ENCODE measurements around the gene PDE1C.
A peak's percentile ranks its signal among the peaks of the same experiment; 100 is the strongest.

Gene PDE1C

DNA sequence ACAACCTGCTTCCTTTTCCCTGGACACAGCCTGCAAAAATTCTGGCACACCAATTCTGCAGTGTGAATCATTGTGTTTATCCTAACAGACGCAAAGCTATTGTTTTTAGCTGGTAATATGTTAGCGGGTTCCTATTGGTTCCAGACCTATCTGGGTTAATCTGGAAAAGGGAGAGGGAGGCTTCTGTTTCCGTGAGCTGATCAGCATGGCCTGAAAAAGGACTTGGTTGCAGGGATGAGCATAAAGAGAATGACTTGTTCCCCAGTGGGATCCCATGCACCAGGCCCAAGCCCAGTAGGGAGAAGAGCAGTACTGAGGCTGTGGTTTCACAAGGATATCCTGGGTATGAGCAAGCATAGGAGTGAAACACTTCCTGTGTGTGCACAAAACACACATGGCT is 78.4 kb downstream of the PDE1C start:
- DNase-seq (ENCODE audit: low read depth) = peak; percentile 38

DNA sequence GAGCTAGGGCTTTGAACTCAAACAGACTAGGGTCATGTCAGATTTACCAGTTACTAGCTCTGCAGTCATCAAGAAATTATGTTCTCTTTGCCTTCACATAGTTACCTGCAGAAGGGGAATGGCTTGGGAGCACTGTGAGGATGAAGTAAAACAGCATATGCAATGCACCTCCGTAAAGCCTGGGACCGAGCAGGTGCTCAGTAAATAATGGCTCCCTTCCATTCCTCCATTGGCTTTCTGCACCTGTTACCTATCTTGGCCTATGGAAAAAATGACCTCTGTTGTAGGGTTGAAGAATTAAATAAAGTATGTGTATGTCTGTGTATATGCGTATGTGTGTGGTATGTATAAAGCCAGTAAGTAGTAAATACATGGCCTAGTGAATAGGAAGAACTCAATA is 78.8 kb downstream of the PDE1C start:
- DNase-seq (ENCODE audit: low read depth) = no peak

DNA sequence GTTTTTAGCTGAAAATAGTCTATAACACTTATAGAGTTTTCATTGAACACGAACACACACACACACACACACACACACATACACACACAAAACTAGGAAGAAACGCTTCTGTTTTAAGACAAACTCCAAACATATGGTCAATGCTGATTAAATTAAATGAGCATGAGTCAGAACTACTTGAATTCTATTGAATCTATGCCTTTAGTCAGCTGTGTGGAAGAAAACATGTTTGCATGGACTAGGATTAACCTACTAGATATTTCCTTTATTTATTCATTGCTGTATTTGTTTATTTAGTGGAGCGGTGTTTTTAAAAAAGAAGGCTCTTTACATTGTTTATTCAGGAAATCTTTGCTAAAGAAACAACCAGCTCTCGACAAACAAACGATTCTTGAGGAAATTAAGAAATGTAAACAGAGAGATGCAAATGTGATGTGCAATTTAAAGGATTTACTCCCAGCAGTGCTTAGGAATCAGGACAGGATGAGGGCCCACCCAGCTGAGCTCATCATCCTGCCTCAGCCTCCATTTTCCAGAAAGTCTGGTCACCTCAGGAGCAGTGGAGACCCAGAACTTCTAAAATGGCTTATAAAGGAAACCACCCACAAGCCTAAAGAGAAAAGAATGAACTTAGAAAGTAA is 83.2 kb downstream of the PDE1C start:
- DNase-seq (ENCODE audit: low read depth) = no peak

DNA sequence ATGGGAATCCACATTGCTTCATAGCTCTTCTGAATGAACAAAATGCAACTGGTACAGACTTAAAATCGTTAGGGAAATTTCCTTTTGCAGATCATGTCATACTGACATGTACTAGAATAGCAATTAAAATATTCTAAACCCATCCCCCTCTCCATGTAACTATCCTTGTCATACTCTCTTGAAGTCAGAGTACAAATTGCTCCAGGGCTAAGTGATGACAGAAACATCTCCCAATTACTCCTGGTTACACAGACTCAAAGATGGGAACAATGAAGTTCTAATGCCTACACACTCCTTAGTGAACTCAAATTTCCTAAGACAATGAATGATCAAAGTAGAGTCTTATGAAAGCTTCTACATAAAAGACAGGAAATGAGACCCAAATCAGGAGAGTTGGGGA is 87.2 kb downstream of the PDE1C start:
- no peak for DNase-seq (ENCODE audit: low read depth)

DNA sequence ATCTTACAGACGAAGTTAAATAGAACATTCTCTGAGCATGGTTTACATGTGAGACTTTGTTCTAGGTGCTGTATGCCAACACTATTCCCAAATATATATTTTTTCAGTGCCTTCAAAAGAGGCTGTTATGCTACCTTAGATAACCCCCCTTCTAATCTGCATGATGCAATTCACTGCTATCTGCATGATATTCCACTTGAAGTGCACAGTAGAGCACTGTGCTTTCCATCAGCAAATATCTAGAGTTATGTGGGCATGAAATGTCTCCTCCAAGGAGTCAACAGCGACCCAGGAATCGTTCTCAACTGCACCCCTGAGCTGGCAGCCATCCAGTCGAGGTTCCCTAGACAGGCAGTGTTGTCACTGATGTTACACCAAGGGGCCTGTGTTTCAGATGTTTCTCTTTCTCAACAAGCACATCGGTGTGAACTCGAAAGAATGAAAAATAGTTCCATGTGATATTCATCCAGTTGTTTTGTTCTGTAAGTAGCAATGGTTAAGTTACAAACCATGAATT is 88.3 kb downstream of the PDE1C start:
- no peak for DNase-seq (ENCODE audit: low read depth)

DNA sequence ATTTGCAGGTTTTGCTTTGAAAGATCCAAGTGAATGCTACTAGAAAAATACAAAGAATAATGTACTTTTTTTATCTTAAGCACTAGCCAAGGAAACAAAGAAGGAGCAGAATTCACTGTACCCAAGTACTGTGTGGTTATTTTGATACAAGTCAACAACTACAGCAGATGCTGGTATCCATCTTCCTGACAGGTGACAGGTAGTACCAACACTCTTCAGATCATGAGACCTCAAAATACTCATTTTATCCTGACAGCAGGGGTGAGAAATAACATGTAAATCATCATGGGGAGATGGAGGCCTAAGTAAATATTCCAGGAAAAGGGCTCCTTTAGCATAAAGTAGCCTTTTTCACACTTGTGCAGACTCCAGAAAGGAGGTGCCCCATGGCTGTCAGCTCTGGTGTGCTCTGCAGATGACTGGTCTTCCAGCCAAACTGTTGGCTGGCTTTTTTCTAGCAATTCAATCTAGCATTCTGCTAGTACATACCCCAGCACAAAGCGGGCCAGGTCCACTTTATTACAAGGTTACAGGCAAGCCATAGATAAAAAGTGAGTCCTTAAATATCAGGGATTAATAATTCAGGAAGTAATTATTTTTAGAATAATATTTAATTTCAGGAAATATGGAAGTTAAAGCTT is 90.4 kb downstream of the PDE1C start:
- no peak for DNase-seq (ENCODE audit: low read depth)

DNA sequence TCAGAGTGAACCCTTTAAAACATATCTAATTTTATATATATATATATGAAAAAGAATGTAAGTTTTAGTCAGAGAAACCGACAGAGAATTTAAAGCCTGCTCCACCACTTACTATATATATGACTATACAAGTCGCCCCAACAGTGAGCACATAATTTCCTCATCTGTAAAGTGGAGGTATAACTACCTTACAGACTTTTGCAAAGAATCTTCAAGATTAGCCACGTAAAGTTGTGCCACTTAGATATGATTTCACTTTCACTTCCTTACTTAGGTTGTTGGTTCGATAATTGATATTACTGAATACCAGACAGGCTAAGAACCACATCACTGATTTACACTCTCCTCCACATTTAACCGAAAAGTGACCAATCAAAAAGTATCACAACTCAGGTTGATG is 94.7 kb downstream of the PDE1C start:
- DNase-seq (ENCODE audit: low read depth) = no peak

DNA sequence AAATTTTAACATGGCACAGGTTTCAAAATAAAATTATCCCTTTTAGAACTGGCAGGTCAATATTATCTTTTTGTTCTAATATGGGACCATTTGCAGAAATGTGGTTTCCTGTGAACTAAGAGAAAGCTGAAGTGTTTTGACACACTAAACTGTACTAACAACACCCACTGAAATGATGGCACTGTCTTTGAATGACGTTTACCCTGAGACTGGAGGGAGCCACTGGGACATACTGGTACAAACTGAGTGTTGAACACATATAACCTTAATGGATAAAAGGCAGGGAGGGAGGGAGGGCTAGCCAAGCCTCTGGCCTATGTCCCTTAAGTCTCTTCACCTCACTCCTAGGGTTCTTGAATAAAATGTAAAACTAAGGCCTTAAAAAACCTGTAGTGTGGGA is 95.9 kb downstream of the PDE1C start:
- no peak for DNase-seq (ENCODE audit: low read depth)

DNA sequence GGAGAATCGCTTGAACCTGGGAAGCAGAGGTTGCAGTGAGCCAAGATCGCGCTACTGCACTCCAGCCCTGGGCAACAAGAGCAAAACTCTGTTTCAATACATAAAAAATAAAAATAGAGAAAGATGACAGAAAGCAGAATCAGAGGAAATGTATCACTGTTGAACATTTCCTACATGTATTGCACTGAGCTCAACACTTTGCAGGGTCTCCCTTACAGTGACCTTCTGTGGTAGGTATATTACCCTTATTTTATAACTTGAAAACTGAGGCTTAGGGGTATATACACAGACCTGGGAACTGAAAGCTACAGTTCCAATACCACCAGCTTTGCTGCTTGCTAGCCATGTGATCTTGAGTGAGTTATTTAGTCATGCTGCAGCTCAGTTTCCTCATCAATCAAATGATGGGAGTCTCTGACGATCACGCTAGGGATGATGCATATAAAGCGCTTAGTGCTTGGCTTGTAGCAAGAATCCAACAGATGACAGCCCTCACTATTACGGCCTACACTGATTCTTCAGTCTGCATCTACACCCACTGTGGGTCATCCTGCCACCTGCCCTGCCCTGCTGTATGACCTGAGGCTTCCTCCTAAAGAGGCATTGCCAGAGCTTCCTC is 99.0 kb downstream of the PDE1C start:
- no peak for DNase-seq (ENCODE audit: low read depth)

DNA sequence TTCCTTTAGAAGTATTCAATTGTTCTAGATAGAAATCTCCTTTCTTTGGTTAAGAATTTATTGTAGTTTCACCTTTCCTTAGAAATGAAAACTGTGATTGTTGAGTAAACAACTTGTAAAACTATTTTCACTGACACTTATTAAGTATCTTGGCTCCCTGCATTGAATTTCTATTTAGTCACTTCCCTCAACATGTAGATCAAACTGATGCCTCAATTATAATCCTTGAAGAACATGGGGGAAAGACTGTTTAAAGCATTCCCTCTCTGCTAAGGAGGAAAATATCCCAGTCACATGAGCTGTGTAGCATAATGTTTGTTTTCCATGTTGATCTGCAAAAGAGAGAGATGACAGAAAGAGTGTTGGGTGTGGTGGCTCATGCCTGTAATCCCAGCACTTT is 99.7 kb downstream of the PDE1C start:
- DNase-seq (ENCODE audit: low read depth) = no peak

DNA sequence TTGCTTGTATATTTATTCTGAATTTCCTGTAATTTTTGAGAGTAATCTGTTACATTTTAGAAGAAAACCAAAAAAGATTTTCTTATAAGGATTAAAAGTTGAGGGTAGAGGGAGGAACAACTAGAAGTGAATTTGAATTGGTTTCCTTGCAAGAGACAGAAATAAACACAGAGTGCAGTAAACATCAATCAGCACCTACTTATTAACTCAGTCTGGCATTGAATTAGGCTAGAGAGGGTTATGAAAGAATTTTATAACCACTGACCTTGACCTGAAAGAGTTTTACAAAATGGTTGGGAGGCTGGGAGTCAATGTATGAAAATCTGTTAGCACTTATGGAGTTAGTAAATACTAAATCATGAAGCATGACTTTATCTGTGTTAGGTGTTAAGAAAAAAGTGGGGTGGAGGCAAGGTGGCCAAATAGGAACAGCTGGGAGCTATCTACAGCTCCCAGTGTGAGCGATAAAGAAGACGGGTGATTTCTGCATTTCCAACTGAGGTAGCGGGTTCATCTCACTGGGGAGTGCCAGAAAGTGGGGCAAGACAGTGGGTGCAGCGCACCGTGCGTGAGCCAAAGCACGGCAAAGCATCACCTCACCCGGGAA is 106.5 kb downstream of the PDE1C start:
- DNase-seq (ENCODE audit: low read depth) = no peak

DNA sequence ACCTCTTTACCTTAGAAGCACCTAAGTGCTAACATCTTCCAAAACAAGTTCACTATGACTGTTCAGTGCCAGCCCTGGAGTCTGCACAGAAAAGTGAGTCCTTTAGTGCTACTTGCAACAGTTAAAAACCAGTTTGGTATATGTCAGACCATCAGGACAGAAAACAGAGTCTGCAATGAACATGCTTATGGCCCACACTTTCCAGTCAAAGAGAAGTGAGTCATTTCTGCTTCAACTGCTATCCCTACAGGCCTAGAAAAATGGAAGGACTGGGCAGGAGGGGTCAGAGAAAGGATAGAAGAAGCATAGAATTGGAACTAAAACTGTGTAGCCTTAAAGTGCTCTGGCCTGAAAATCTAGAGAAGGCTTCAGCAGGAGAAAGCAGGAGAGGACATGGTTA is 108.0 kb downstream of the PDE1C start:
- DNase-seq (ENCODE audit: low read depth) = no peak

DNA sequence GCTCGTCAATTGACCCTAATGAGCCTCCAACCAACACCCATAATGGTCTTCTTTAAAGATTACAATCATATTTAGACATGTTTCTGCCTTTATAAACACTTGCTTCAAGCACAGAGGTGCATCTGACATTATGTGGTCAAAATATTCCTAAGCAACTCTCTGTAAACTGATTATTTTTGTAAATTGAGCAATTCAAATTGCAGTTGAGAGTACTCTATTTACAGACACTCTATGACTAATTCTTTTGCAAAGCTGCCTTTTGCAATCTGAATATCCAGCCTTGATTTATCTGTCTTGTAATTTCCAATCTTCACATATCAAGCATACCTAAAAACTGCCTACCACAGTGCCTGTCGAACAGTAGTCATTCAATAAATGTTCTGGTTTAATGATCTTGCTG is 112.0 kb downstream of the PDE1C start:
- peak; percentile 41 for DNase-seq (ENCODE audit: low read depth)

DNA sequence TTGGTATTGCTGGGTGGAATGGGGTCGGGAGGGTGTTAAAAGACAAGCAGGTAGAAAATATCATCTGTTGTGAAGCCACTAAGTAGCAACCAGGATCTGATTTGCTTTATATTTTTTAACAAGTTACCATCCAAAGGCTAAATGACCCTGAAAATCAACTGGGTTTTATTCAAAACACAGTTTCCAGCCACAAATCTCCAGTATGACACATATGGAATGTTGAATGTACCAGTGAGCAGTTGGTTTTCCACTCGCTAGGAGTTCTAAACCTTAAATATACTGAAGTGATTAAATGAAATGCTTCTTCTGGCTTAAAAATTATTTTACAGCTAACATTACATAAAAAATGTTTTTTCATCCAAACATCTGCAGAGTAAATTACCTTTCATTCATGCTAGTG is 112.5 kb downstream of the PDE1C start:
- no peak for DNase-seq (ENCODE audit: low read depth)

DNA sequence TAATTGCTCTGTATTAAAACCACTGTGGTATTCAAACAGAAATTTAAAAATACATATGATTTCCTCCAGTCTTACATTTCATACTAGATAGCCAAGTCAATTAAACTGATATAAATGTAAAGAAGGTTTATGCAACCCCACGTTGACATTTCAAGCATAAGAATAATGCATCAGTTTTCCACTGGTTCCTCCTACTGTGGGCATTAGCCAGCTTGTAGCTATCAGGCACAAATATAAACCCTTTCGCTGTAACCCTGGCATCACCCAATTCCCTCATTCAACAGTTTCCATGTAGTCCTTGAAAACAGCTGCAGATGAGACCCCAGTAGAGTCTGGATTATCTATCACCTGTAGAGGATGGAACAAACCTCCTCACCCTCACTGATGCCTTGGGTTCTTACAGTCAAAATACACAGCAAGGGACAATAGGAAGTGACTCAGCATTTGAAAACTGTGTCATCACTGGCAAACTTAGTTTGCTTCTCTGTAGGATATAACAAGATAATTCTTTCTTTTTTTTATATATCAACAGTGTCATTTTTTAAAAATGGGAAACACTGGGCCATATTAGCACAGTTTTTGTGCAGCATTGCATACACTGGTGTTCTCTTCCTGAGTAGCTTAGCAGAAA is 113.0 kb downstream of the PDE1C start:
- no peak for DNase-seq (ENCODE audit: low read depth)

DNA sequence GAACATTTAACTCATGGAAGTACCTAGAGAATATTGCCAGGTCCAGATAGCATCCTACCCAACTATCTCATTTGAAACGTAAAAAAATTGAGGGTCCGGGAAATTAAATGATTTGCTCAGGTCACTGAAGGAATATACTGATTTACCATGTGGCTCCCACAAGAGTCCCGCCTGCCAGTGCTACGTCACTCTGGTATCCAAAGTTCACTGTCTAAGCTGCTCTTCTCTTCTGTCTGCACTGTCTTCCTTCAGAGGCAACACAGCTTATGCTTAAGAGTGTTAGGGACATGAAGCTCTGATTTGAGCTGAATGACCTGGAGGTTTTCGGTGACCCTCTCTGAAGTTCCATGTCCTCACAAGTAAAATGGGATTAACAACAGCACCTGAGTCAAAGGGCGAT is 114.6 kb downstream of the PDE1C start:
- DNase-seq (ENCODE audit: low read depth) = no peak

DNA sequence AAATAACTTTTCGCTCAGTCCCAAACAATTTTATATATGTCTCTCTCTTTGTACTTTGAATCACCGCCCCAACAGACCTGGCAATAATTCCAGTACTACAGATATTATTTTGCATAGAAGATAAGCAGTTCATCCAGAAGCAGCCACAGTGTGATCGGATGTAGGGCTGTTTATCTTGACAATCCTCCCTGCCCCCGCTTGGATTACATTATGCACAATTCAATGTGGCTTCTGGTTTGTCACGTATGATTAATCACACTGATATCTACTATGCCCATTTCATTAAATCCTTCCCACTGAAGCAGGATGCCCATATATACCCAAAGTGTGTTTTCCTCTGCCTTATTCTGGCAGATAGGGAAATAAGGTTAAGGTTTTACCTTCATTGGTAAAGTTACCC is 115.2 kb downstream of the PDE1C start:
- DNase-seq (ENCODE audit: low read depth) = no peak

DNA sequence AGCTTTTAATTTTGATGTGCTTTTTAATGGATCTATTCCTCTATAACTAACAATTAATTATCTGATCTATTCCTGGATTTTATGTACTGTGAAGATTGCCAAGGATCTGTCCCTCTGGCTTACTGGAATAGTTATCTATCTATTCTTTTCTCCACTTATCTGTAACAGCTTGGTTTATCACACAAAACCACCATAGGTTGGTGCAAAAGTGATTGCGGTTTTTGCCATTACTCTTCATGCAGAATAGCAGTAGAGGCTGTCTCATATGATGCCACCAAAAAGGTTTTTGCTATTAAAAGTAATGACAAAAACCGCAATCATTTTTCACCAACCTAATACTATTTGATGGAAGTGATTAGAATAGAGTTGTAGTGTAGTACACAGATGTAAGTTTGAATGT is 115.7 kb downstream of the PDE1C start:
- DNase-seq (ENCODE audit: low read depth) = no peak

DNA sequence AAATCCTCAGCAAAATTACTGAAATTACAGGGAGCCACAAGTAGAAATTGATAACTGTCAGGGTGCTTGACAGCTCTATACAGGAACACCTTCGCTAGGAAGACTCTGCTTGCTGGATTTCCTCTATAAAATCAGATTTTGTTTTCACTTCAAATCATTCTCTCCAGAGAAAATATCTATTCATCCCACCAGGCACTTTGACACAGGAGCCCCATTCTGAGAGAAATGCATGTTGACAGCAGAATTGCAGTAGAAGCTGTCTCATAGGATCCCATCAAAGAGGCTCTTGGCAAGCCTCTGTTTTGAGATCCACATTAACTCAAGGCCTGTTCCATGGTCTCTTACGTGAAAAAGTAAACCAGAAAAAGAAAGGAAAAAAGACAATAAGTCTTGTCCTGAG is 116.8 kb downstream of the PDE1C start:
- no peak for DNase-seq (ENCODE audit: low read depth)

DNA sequence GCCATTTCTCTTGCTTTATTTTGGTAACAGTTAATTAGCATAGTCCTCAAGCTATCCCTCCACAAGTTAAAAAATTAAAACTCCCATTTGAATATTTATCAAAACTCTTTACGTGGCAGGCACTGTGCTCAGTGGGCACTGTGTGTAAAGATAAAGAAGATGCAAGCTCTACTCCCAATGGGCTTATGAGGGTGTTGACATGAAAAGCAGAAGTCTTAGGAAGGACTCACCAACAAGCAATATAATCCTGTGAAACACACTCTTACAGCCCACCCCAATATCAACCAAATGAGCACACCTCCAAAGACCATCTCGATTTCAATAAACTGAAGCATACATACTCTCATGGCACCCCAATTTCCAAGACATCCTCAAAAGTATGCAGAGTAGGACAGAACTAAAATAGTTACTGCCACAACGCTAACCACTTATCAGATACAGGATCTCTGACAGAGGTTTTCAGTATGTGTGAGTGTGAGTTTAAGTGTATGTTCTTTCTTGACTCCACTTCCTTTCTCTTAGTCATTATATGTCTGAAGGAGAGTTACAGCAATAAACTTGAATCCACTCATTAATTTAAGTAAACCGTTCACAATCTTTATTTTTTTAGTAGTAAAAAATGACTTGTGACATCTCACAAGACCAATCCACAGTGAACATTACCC is 120.0 kb downstream of the PDE1C start:
- DNase-seq (ENCODE audit: low read depth) = no peak

DNA sequence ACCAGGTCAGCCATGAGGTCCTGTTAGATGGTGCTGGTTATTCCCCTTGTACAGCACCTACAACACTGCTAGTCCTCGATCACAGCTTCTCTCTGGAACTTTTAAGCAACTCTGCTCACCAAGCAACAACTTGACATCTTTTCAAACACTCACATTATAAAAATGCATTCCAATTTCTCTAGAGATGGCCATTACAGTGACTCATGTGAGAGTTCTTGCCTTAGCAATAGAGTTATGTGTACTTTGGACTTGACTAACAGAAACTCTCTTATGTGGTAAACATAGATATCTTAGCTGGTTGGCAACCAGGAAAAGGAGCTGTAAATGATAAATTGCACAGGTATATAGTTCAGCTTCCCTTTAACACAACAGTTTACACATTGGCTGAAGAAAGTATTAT is 122.2 kb downstream of the PDE1C start:
- DNase-seq (ENCODE audit: low read depth) = peak; percentile 93

DNA sequence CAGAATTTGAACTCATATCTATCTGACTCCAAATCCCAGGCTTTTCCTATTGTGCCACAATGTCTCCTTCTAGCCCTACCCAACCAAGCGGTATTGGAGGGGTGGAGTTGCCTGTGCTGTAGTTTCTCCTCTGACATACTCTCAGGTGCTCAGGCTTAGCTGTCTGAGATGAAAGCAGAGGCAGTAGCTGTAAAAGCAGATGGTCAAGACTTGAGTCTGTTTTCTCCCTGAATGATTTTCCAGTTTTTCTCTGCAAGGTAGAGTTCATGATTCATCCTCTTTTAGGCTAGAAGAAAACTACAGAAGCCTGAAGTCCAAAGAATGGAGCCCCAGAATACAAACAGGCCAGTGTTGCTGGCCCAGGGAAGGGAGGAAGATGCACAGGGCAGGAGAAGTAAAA is 130.0 kb downstream of the PDE1C start:
- DNase-seq (ENCODE audit: low read depth) = no peak

Data from stromal cell of bone marrow (primary cell).